NCI-H345 (cell line): Measurements from ENCODE around the gene LIMS2.

Experiments used
- DNase-seq: peaks from one replicate; lab custom pipeline; 2025; lab: John Stamatoyannopoulos, UW

Gene LIMS2

GRCh38 chr2:127658641-127659407 lies 16.5 kb downstream of the LIMS2 start:
- no peak for DNase-seq

GRCh38 chr2:127658146-127658545 lies 17.2 kb downstream of the LIMS2 start:
- DNase-seq = no peak

GRCh38 chr2:127657232-127657595 lies 18.1 kb downstream of the LIMS2 start:
- DNase-seq = no peak

GRCh38 chr2:127656569-127657231 lies 18.6 kb downstream of the LIMS2 start:
- DNase-seq = no peak

GRCh38 chr2:127655209-127656073 lies 19.9 kb downstream of the LIMS2 start:
- DNase-seq = no peak

GRCh38 chr2:127654838-127655175 lies 20.5 kb downstream of the LIMS2 start:
- DNase-seq = no peak

- no peak for DNase-seq
Measured at GRCh38 chr2:127654084-127654837, 21.1 kb downstream of the LIMS2 start.

- DNase-seq = no peak
Measured at GRCh38 chr2:127653421-127654083, 21.8 kb downstream of the LIMS2 start.

GRCh38 chr2:127652786-127653357 lies 22.5 kb downstream of the LIMS2 start:
- no peak for DNase-seq

GRCh38 chr2:127651971-127652550 lies 23.3 kb downstream of the LIMS2 start:
- DNase-seq = no peak

- DNase-seq = no peak
Measured at GRCh38 chr2:127651381-127651809, 23.9 kb downstream of the LIMS2 start.

GRCh38 chr2:127650785-127651380 lies 24.4 kb downstream of the LIMS2 start:
- DNase-seq = no peak

GRCh38 chr2:127650041-127650784 lies 25.1 kb downstream of the LIMS2 start:
- no peak for DNase-seq

GRCh38 chr2:127649684-127650040 lies 25.7 kb downstream of the LIMS2 start:
- peak; percentile 86 for DNase-seq

GRCh38 chr2:127649100-127649611 lies 26.2 kb downstream of the LIMS2 start:
- peak; percentile 72 for DNase-seq

GRCh38 chr2:127648321-127648720 lies 27.0 kb downstream of the LIMS2 start:
- DNase-seq = no peak

- no peak for DNase-seq
Measured at GRCh38 chr2:127647242-127648190, 27.8 kb downstream of the LIMS2 start.
